ENCODE measurements around the gene TIAM2. TPM values are rescaled to one million over a fixed set of nuclear protein-coding genes. Genes with fewer than 3 reads are reported as not detected.

Gene TIAM2
- total and polyA plus RNA-seq, 7 donors, result 1.2 to 15.8 (median 11.0) TPM

DNA sequence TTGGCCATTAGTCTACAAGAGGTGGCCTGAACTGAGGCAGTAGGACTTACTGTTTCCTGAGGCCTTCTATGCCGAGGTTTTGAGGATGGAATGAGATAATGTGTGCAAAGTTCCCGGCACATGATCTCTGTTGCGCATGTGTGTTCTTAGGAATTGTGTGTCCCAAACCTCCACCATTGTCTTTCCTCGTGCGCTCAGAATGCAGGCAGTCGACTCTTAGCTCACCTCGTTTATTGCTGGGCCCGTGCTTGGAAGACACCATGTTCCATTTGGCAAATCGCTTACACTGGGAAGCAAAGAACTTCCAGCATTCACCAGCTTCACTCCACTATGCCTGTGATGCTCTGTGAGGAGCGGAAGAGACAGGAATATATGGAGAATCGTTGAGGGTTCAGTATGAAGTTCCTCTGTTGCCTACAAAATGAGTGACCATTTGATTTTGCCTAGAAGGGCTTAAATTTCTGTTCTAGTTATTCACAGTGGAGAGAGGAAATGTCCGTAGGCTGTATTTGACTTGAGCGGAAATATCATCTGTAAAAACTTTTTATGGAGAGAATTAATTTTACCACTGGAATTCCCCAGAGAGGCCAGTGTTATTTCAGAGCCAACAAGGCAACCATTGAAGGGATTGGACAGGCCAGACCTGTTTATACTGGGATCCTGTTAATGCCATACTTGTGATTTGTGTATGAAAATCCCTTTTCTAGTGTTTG is 193.0 kb downstream of the TIAM2 start:
- no peaks in the 10 kb centered on the region for H3K9me3 ChIP-seq
- TF ChIP-seq POLR2A (IDR thresholded peaks at IDR 0.05), result no peak
- TF ChIP-seq CTCF (IDR thresholded peaks at IDR 0.05), result no peak
- peak in 2 of 4 donors; percentile 24 to 88 for TF ChIP-seq EP300 (IDR thresholded peaks at IDR 0.05)
- TF ChIP-seq POLR2AphosphoS5 (IDR thresholded peaks at IDR 0.05), result peak in 2 of 4 donors; percentile 6 to 76
- H3K36me3 ChIP-seq, result no peaks in the 10 kb centered on the region
- H3K4me1 ChIP-seq, result peaks cover 0 to 65% (median 41%) of the 10 kb centered on the region in 4 donors
- H3K27ac ChIP-seq, result peak overlapping the region; percentile 74 to 85 (median 82)
- peak; percentile 71 for DNase-seq
- H3K27me3 ChIP-seq, result no peaks in the 10 kb centered on the region
- WGBS, 2 donors, result 78 to 91% methylated on average over 13 of the region's 13 CpGs
- no peak overlapping the region for H3K4me3 ChIP-seq
- intact Hi-C loops (cut with DNase I), result no loop called here

DNA sequence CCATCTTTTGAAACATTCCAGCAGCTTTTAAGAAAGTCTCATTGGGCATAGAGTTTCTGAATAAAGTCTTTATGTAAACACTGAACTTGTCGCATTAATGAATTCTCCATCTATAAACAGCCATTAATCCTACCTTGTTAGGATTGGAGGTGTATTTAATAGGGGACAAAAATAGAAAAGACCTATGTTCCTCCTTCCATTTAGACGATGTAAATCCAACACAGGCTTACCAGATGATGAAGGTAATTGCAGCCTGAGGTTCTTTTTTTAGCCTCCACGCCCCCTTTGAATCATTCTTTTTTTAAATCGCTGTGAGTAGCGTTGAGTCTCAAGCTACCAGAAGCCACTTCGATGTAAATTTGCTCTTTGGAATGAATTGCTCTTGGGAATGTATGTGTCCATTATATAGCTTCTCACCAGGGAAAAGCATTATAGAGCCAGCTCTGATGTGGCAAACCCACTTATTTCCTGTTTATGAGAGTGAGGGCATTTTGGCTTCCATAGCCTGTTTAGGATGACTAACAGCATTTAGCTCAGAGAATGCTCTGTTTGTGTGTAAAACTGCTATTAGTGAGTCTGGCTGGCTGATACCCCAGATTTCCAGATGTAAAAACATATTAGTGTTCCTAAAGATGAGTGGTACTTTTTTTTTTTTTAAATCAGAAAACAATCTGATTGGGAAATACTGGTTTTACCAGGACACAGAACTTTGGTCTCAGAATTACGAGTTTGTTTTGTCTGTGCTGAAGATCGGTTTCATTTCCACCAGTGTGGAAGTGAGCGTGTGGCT is 193.8 kb downstream of the TIAM2 start:
- no peaks in the 10 kb centered on the region for H3K36me3 ChIP-seq
- 48 to 59% methylated on average over 9 of the region's 9 CpGs for whole genome bisulfite sequencing, 2 donors
- H3K27me3 ChIP-seq, result no peaks in the 10 kb centered on the region
- H3K27ac ChIP-seq, result peak overlapping the region; percentile 74 to 85 (median 82)
- TF ChIP-seq POLR2A (IDR thresholded peaks at IDR 0.05) (no peak), CTCF (IDR thresholded peaks at IDR 0.05) (no peak), POLR2AphosphoS5 (IDR thresholded peaks at IDR 0.05) (peak; percentile 39 to 74 (median 58)), EP300 (IDR thresholded peaks at IDR 0.05) (peak in 2 of 4 donors; percentile 45 to 58)
- peaks cover 0 to 57% (median 38%) of the 10 kb centered on the region in 4 donors for H3K4me1 ChIP-seq
- DNase-seq, result no peak
- H3K9me3 ChIP-seq, result no peaks in the 10 kb centered on the region
- H3K4me3 ChIP-seq, result peak overlapping the region in 3 of 4 donors; percentile 1 to 23 (median 5)
- intact Hi-C loops (cut with DNase I), result no loop called here

- peak overlapping the region in 1 of 4 donors; percentile 85 for H3K27ac ChIP-seq
- H3K4me1 ChIP-seq, result peaks cover 0 to 51% (median 38%) of the 10 kb centered on the region in 4 donors
Observed at GRCh38 chr6:155190677-155191076, 195.6 kb downstream of the TIAM2 start.

GRCh38 chr6:155193526-155193925 is 198.4 kb downstream of the TIAM2 start:
- Histone ChIP-seq H3K27me3 (no peaks in the 10 kb centered on the region), H3K4me3 (no peak overlapping the region), H3K4me1 (peaks cover 0 to 25% (median 23%) of the 10 kb centered on the region in 4 donors), H3K36me3 (no peaks in the 10 kb centered on the region), H3K9me3 (no peaks in the 10 kb centered on the region), H3K27ac (no peak overlapping the region)
- 91 to 97% methylated on average over 5 of the region's 5 CpGs for WGBS, 2 donors
- no peak for DNase-seq
- TF ChIP-seq EP300 (IDR thresholded peaks at IDR 0.05) (no peak), POLR2A (IDR thresholded peaks at IDR 0.05) (no peak), CTCF (IDR thresholded peaks at IDR 0.05) (no peak), POLR2AphosphoS5 (IDR thresholded peaks at IDR 0.05) (no peak)
- intact Hi-C loops (cut with DNase I), result no loop called here

More at GRCh38 chr6:155190677-155191076, 195.6 kb downstream of the TIAM2 start:
- no peaks in the 10 kb centered on the region for H3K27me3 ChIP-seq
- no peak for DNase-seq
- WGBS, 2 donors, result 59 to 66% methylated on average over 4 of the region's 4 CpGs
- no peaks in the 10 kb centered on the region for H3K9me3 ChIP-seq
- no peak overlapping the region for H3K4me3 ChIP-seq
- H3K36me3 ChIP-seq, result no peaks in the 10 kb centered on the region
- no peak for TF ChIP-seq CTCF (IDR thresholded peaks at IDR 0.05)
- no peak for TF ChIP-seq POLR2AphosphoS5 (IDR thresholded peaks at IDR 0.05)
- TF ChIP-seq POLR2A (IDR thresholded peaks at IDR 0.05), result no peak
- TF ChIP-seq EP300 (IDR thresholded peaks at IDR 0.05), result no peak
- intact Hi-C loops (cut with DNase I), result no loop called here

All from sigmoid colon (tissue), 7 donors.